Esophagus muscularis mucosa (tissue), 4 donors: ENCODE results near the gene AIF1L. TPM values are rescaled to one million over a fixed set of nuclear protein-coding genes. Genes with fewer than 3 reads are reported as not detected.
"Not testable (repeated sequence)": the region's sequence is repeated elsewhere in the genome, so short reads cannot be mapped to it uniquely, and the experiment has no call there.

ENCODE experiments used
- DNase-seq: peaks from one replicate; pipeline ENCODE4 v3.0.0-alpha.2; 2017; ENCODE audit errors: extremely low spot score
- H3K27ac ChIP-seq, 4 donors: fragments of 200-600 bp; sonication (generic); replicated peaks in 1 of 4; 1 replicate in 3 of 4; 2 replicates in 1 of 4; pipeline ENCODE4 v1.5.1; 2016 to 2019; ENCODE audit warnings: mild to moderate bottlenecking in 1 of 4
- H3K27me3 ChIP-seq, 4 donors: fragments of 200-600 bp; sonication (generic); one replicate each; pipeline versions ENCODE4 v1.5.1 to v1.6.0; 2016 to 2019
- H3K36me3 ChIP-seq, 4 donors: fragments of 200-600 bp; sonication (generic); one replicate each; pipeline ENCODE4 v1.5.1; 2016 to 2019
- H3K4me1 ChIP-seq, 4 donors: fragments of 200-600 bp; sonication (generic); one replicate each; pipeline ENCODE4 v1.5.1; 2016 to 2019
- H3K4me3 ChIP-seq, 4 donors: fragments of 200-600 bp; sonication (generic); 1 replicate in 2 of 4; 2 replicates in 2 of 4; pipeline ENCODE4 v1.5.1; 2016 to 2019; ENCODE audit warnings: mild to moderate bottlenecking in 4 of 4, moderate library complexity in 1 of 4
- H3K9me3 ChIP-seq, 4 donors: fragments of 200-600 bp; sonication (generic); 1 replicate in 3 of 4; 2 replicates in 1 of 4; pipeline ENCODE4 v1.5.1; 2016 to 2019
- CTCF ChIP-seq, 3 experiments: fragments of 200-600 bp in 2 of 3; fragments of 450-650 bp in 1 of 3; sonication (generic) in 2 of 3; IDR thresholded peaks; one replicate each; pipeline ENCODE4 v1.5.1; 2017 to 2019; ENCODE audit warnings: antibody characterized with exemption in 3 of 3, mild to moderate bottlenecking in 2 of 3, moderate library complexity in 1 of 3
- EP300 ChIP-seq: sonication (generic); formaldehyde crosslinking; IDR thresholded peaks from one replicate; pipeline ENCODE4 v1.6.1; 2017; ENCODE audit warnings: antibody characterized with exemption
- POLR2A ChIP-seq: fragments of 450-650 bp; IDR thresholded peaks from one replicate; pipeline ENCODE4 v1.6.1; 2017; ENCODE audit warnings: antibody characterized with exemption, moderate library complexity, mild to moderate bottlenecking, low read depth
- POLR2AphosphoS5 ChIP-seq, 2 donors: sonication (generic); formaldehyde crosslinking; IDR thresholded peaks; one replicate each; pipeline ENCODE4 v1.6.1; 2017; ENCODE audit warnings: antibody characterized with exemption in 2 of 2
- WGBS: methylation state at CpG from one replicate; pipeline ENCODE4 v1.1.5; 2018; 5-methylcytosine and 5-hydroxymethylcytosine counted together
- intact Hi-C: fragments of 100-400 bp; cut with DNase I; formaldehyde crosslinking; loops from one replicate; pipeline ENCODE4 v1.15.1; 2023
- total RNA-seq, 4 donors: library from RNA; depleted of rRNA; stranded (reverse); fragments of >200 nt; gene quantifications; one replicate each; pipeline versions ENCODE4 v1.1.0 to v1.2.1, GENCODE V29; 2016

AIF1L gene
- total RNA-seq, 4 donors from 2014 or later: 9.1 to 24.8 (median 19.3) TPM

- Histone ChIP-seq H3K4me3 (no peak overlapping the region), H3K9me3 (no peaks in the 10 kb centered on the region), H3K4me1 (peaks cover 21 to 52% (median 40%) of the 10 kb centered on the region in 4 donors), H3K27me3 (peaks cover 0 to 53% (median 28%) of the 10 kb centered on the region in 4 donors), H3K36me3 (peaks cover 0 to 7% (median 0%) of the 10 kb centered on the region in 4 donors), H3K27ac (peak overlapping the region in 1 of 4 donors; percentile 17)
- no peak for DNase-seq
- TF ChIP-seq CTCF (IDR thresholded peaks at IDR 0.05) (no peak), EP300 (no peak), POLR2A (no peak), POLR2AphosphoS5 (IDR thresholded peaks at IDR 0.05) (no peak)
- intact Hi-C loops: no loop called here
- 82% methylated on average over 6 of the region's 8 CpGs for WGBS
Observed at GRCh38 chr9:131099102-131099606, 2.8 kb downstream of the AIF1L start.

- H3K9me3 ChIP-seq, intact Hi-C loops, DNase-seq, H3K4me3 ChIP-seq, H3K27ac ChIP-seq, H3K36me3 ChIP-seq: not testable (repeated sequence)
- Histone ChIP-seq H3K27me3 (peaks cover 0 to 46% (median 25%) of the 10 kb centered on the region in 4 donors), H3K4me1 (peaks cover 21 to 50% (median 40%) of the 10 kb centered on the region in 4 donors)
- WGBS: 91% methylated on average over 8 of the region's 8 CpGs
Observed at GRCh38 chr9:131099845-131100244, 3.5 kb downstream of the AIF1L start.

DNA sequence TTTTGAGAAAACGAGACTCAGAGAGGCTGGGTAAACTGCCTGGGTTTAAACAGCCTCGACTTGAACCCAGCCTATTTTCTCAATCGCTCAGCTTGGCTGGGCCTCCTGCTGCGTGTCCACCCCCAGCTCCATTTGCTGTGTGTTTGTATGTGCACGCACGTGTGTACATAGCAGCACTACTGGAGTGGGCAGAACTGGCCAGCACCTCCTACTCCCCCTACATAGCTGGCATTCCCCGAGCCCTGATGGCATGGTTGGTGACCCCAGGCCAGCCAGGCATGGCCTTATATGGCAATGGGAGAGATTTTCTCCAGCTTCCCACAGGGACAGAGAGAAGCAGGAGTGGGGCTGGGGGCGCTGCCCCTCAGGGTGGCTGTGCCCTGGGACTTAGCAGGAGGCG, 4.1 kb downstream of the AIF1L start:
- no peak for TF ChIP-seq POLR2AphosphoS5 (IDR thresholded peaks at IDR 0.05)
- no peak for TF ChIP-seq EP300
- no peak for TF ChIP-seq POLR2A
- H3K27ac ChIP-seq: no peak overlapping the region
- no peaks in the 10 kb centered on the region for H3K9me3 ChIP-seq

DNA sequence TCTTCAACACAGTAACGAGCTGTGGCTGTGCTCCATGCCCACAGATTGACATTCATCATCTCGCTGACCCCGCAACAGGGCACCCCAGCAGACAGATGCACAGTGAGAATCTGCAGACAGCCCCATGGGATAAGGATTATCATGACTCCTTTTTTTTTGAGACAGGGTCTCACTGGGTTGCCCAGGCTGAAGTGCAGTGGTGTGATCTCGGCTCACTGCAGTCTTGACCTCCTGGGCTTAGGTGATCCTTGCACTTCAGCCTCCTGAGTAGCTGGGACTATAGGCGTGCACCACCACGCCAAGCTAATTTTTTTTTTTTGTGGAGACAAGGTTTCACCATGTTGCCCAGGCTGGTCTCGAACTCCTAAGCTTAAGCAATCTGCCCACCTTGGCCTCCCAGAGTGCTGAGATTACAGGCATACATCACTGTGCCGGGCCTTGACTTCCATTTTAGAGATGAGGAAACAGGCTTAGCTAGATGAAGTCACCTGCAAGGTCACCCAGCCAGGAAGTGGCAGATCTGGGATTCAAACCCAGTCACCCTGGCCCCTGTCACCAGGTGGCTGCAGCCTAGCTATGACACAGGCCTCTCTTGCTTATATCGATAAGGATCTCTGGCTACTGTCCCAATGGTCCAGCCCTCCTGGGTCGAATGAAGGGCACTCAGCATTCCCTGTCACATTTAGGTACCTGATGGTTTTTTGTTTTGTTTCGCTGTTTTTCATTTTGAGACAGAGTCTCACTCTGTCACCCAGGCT, 5.1 kb downstream of the AIF1L start:
- H3K4me3 ChIP-seq: no peak overlapping the region
- peaks cover 0 to 31% (median 13%) of the 10 kb centered on the region in 4 donors for H3K27me3 ChIP-seq
- 92% methylated on average over 11 of the region's 11 CpGs for WGBS
- TF ChIP-seq EP300: no peak
- no peak for TF ChIP-seq CTCF (IDR thresholded peaks at IDR 0.05)
- no peak for TF ChIP-seq POLR2A
- TF ChIP-seq POLR2AphosphoS5 (IDR thresholded peaks at IDR 0.05): no peak
- no peaks in the 10 kb centered on the region for H3K9me3 ChIP-seq
- H3K4me1 ChIP-seq: peaks cover 16 to 34% (median 30%) of the 10 kb centered on the region in 4 donors
- intact Hi-C loops: no loop called here
- DNase-seq: no peak
- H3K36me3 ChIP-seq: peaks cover 0 to 21% (median 1%) of the 10 kb centered on the region in 4 donors
- H3K27ac ChIP-seq: no peak overlapping the region

More for the DNA sequence above, 4.1 kb downstream of the AIF1L start:
- Histone ChIP-seq H3K36me3 (peaks cover 0 to 11% (median 0%) of the 10 kb centered on the region in 4 donors), H3K4me3 (no peak overlapping the region), H3K4me1 (peaks cover 21 to 44% (median 39%) of the 10 kb centered on the region in 4 donors), H3K27me3 (peaks cover 0 to 40% (median 19%) of the 10 kb centered on the region in 4 donors)
- 88% methylated on average over 7 of the region's 9 CpGs for WGBS
- intact Hi-C loops: no loop called here
- DNase-seq: no peak

- H3K27me3 ChIP-seq: peaks cover 0 to 14% (median 5%) of the 10 kb centered on the region in 4 donors
- DNase-seq: no peak
- TF ChIP-seq EP300 (no peak), POLR2A (no peak), CTCF (IDR thresholded peaks at IDR 0.05) (no peak), POLR2AphosphoS5 (IDR thresholded peaks at IDR 0.05) (no peak)
- no peaks in the 10 kb centered on the region for H3K9me3 ChIP-seq
- peak overlapping the region in 2 of 4 donors; percentile 10 to 34 for H3K27ac ChIP-seq
- H3K4me1 ChIP-seq: peaks cover 13 to 27% (median 19%) of the 10 kb centered on the region in 4 donors
- no peak overlapping the region for H3K4me3 ChIP-seq
- H3K36me3 ChIP-seq: peaks cover 0 to 29% (median 1%) of the 10 kb centered on the region in 4 donors
- intact Hi-C loops: no loop called here
- 86% methylated on average over 8 of the region's 9 CpGs for WGBS
Observed at GRCh38 chr9:131103024-131103423, 6.7 kb downstream of the AIF1L start.
